Lung (tissue), 12 donors: Measurements from ENCODE around the gene NLE1. TPM values are rescaled to one million over a fixed set of nuclear protein-coding genes. Genes with fewer than 3 reads are reported as not detected.
A peak's percentile ranks its signal among the peaks of the same experiment; 100 is the strongest.

ENCODE experiments used
- ATAC-seq: fragments of 200-7000 bp; cut with Tn5 transposase; one replicate; pipeline ENCODE4 v1.9.1; 2020; ENCODE audit warnings: moderate number of reproducible peaks; ENCODE audit not compliant: insufficient read depth, low FRiP score
- DNase-seq, 3 donors: peaks; one replicate each; pipeline ENCODE4 v3.0.0-alpha.2; 2013 to 2017
- H3K27ac ChIP-seq, 2 donors: one replicate each; pipeline ENCODE4 v1.5.1; 2013; ENCODE audit warnings: mild to moderate bottlenecking in 2 of 2, moderate library complexity in 2 of 2, control low read depth in 1 of 2, inconsistent platforms in 1 of 2, low read depth in 1 of 2, low read length in 1 of 2
- H3K27me3 ChIP-seq, 3 donors: one replicate each; pipeline ENCODE4 v1.5.1; 2013; ENCODE audit warnings: low read length in 2 of 3; ENCODE audit not compliant: control insufficient read depth in 3 of 3, insufficient read depth in 3 of 3
- H3K36me3 ChIP-seq, 4 donors: one replicate each; pipeline ENCODE4 v1.5.1; 2013; ENCODE audit warnings: low read length in 4 of 4, mild to moderate bottlenecking in 1 of 4, moderate library complexity in 1 of 4; ENCODE audit not compliant: control insufficient read depth in 4 of 4, insufficient read depth in 4 of 4
- H3K4me1 ChIP-seq, 5 donors: one replicate each; pipeline ENCODE4 v1.5.1; 2013; ENCODE audit warnings: low read length in 5 of 5, mild to moderate bottlenecking in 2 of 5, moderate library complexity in 1 of 5; ENCODE audit not compliant: control insufficient read depth in 5 of 5, insufficient read depth in 5 of 5
- H3K4me3 ChIP-seq: one replicate; pipeline ENCODE4 v1.5.1; 2013; ENCODE audit warnings: mild to moderate bottlenecking, control low read depth, moderate library complexity
- H3K9ac ChIP-seq, 2 donors: one replicate each; pipeline ENCODE4 v1.5.1; 2013; ENCODE audit warnings: low read length in 2 of 2, control low read depth in 1 of 2; ENCODE audit not compliant: insufficient read depth in 1 of 2
- H3K9me3 ChIP-seq, 4 donors: one replicate each; pipeline ENCODE4 v1.5.1; 2013; ENCODE audit warnings: low read length in 3 of 4, mild to moderate bottlenecking in 1 of 4, moderate library complexity in 1 of 4; ENCODE audit not compliant: control insufficient read depth in 4 of 4, insufficient read depth in 3 of 4
- WGBS, 2 donors: extraction: QIAGEN DNeasy Blood & Tissue Kit; methylation state at CpG; one replicate each; pipeline ENCODE4 v1.1.7; 2013; 5-methylcytosine and 5-hydroxymethylcytosine counted together
- polyA plus RNA-seq, 2 donors: library from polyadenylated mRNA; stranded (reverse); fragments of 200-250 nt; gene quantifications; one replicate each; pipeline ENCODE4 v1.2.1, GENCODE V29; 2013
- total RNA-seq, 2 donors: library from RNA; depleted of rRNA in 1 of 2; stranded (reverse); fragments of >200 nt in 1 of 2; gene quantifications; one replicate each; pipeline ENCODE4 v1.2.1, GENCODE V29; 2014 to 2021
- TF ChIP-seq, protein P1 (sequence below): IDR thresholded peaks from 2 replicates; pipeline ENCODE4 v1.5.1; 2012; ENCODE audit warnings: mild to moderate bottlenecking; ENCODE audit errors: control extremely low read depth, extremely low read depth
- donor health status: control.
- donor health status: control.
- donor health status: Bipolar disorder and iron deficiency.
- donor health status: healthy.
- donor health status: DM: yes; HTN: yes; CAD: no.

Gene NLE1
- total and polyA plus RNA-seq, 4 donors = 6.8 to 15.2 (median 9.2) TPM

GRCh38 chr17:35129154-35129972 is 12.7 kb downstream of the NLE1 start:
- no peak overlapping the region for H3K4me3 ChIP-seq
- no peak overlapping the region for H3K9ac ChIP-seq
- H3K27ac ChIP-seq = peak overlapping the region in 1 of 2 donors; percentile 40
- TF ChIP-seq, protein P1, sequence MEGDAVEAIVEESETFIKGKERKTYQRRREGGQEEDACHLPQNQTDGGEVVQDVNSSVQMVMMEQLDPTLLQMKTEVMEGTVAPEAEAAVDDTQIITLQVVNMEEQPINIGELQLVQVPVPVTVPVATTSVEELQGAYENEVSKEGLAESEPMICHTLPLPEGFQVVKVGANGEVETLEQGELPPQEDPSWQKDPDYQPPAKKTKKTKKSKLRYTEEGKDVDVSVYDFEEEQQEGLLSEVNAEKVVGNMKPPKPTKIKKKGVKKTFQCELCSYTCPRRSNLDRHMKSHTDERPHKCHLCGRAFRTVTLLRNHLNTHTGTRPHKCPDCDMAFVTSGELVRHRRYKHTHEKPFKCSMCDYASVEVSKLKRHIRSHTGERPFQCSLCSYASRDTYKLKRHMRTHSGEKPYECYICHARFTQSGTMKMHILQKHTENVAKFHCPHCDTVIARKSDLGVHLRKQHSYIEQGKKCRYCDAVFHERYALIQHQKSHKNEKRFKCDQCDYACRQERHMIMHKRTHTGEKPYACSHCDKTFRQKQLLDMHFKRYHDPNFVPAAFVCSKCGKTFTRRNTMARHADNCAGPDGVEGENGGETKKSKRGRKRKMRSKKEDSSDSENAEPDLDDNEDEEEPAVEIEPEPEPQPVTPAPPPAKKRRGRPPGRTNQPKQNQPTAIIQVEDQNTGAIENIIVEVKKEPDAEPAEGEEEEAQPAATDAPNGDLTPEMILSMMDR = no peak
- no peaks in the 10 kb centered on the region for H3K9me3 ChIP-seq
- DNase-seq (no peak), ATAC-seq (no peak)
- H3K36me3 ChIP-seq = peaks cover 19 to 28% (median 26%) of the 10 kb centered on the region in 4 donors
- WGBS, 2 donors = 73 to 76% methylated on average over 11 of the region's 11 CpGs
- no peaks in the 10 kb centered on the region for H3K27me3 ChIP-seq
- H3K4me1 ChIP-seq = peaks cover 0 to 27% (median 0%) of the 10 kb centered on the region in 5 donors

- ATAC-seq (peak; percentile 43), DNase-seq (peak; percentile 92 to 100 (median 100))
- peak overlapping the region in 1 of 2 donors; percentile 17 for H3K27ac ChIP-seq
- 74 to 90% methylated on average over 11 of the region's 11 CpGs for WGBS, 2 donors
- H3K4me1 ChIP-seq = peaks cover 0 to 27% (median 0%) of the 10 kb centered on the region in 5 donors
- no peak overlapping the region for H3K9ac ChIP-seq
- TF ChIP-seq, protein P1 = no peak
- H3K36me3 ChIP-seq = peaks cover 10 to 17% (median 14%) of the 10 kb centered on the region in 4 donors
- H3K9me3 ChIP-seq = no peaks in the 10 kb centered on the region
- no peak overlapping the region for H3K4me3 ChIP-seq
- no peaks in the 10 kb centered on the region for H3K27me3 ChIP-seq
These were observed 14.2 kb downstream of the NLE1 start for GRCh38 chr17:35127751-35128514.

- peaks cover 0 to 3% (median under 1%) of the 10 kb centered on the region in 4 donors for H3K36me3 ChIP-seq
- no peak for ATAC-seq
These were observed 20.8 kb downstream of the NLE1 start, which contains the start of gene FNDC8 for GRCh38 chr17:35121315-35121714. FNDC8 (plus strand) TSS chr17:35121615; CDS start chr17:35121694, 79 bp downstream.

More at GRCh38 chr17:35121315-35121714, 20.8 kb downstream of the NLE1 start, which contains the start of gene FNDC8:
- TF ChIP-seq, protein P1 = no peak
- no peak within 1 kb of the TSS for H3K27ac ChIP-seq
- H3K9me3 ChIP-seq = no peaks in the 10 kb centered on the region
- H3K4me1 ChIP-seq = peaks cover 0 to 17% (median 0%) of the 10 kb centered on the region in 5 donors
- no peak for DNase-seq
- H3K4me3 ChIP-seq = no peak within 1 kb of the TSS
- 96% methylated on average over 3 of the region's 3 CpGs for WGBS, 2 donors
- no peak within 1 kb of the TSS for H3K9ac ChIP-seq
- H3K27me3 ChIP-seq = peaks cover 0 to 2% (median 0%) of the 10 kb centered on the region in 3 donors
